Amygdala (tissue), 56 donors: Measurements from ENCODE around the gene ZBTB7A.
"Not testable (repeated sequence)": the region's sequence is repeated elsewhere in the genome, so short reads cannot be mapped to it uniquely, and the experiment has no call there.

Experiments
- DNase-seq, 56 donors: peaks; one replicate each; lab custom pipeline; 2025; lab: John Stamatoyannopoulos, UW

ZBTB7A gene

GRCh38 chr19:4019578-4019977 lies 47.1 kb downstream of the ZBTB7A start:
- DNase-seq = no peak

GRCh38 chr19:4018775-4019504 lies 47.8 kb downstream of the ZBTB7A start:
- no peak for DNase-seq

- peak in 23 of 56 donors; percentile 18 to 65 (median 37) for DNase-seq
Measured at GRCh38 chr19:4018140-4018613, 48.5 kb downstream of the ZBTB7A start.

GRCh38 chr19:4016903-4017638 lies 49.6 kb downstream of the ZBTB7A start:
- peak in 1 of 56 donors; percentile 54 for DNase-seq

GRCh38 chr19:4016486-4016885 lies 50.2 kb downstream of the ZBTB7A start:
- DNase-seq = peak in 52 of 56 donors; percentile 32 to 92 (median 73)

- no peak for DNase-seq
Measured at GRCh38 chr19:4015705-4016402, 50.8 kb downstream of the ZBTB7A start.

GRCh38 chr19:4014541-4015491 lies 51.9 kb downstream of the ZBTB7A start:
- DNase-seq = no peak

- peak in 21 of 56 donors; percentile 7 to 68 (median 34) for DNase-seq
Measured at GRCh38 chr19:4013886-4014540, 52.7 kb downstream of the ZBTB7A start.

GRCh38 chr19:4012975-4013634 lies 53.6 kb downstream of the ZBTB7A start:
- DNase-seq = no peak

GRCh38 chr19:4012092-4012974 lies 54.4 kb downstream of the ZBTB7A start:
- no peak for DNase-seq

- DNase-seq = not testable (repeated sequence)
Measured at GRCh38 chr19:4011430-4011829, 55.3 kb downstream of the ZBTB7A start.

- DNase-seq = no peak
Measured at GRCh38 chr19:4010808-4011110, 55.9 kb downstream of the ZBTB7A start.

GRCh38 chr19:4009990-4010807 lies 56.5 kb downstream of the ZBTB7A start:
- no peak for DNase-seq

- no peak for DNase-seq
Measured at GRCh38 chr19:4007836-4008539, 58.7 kb downstream of the ZBTB7A start.

- DNase-seq = peak; percentile 62 to 99 (median 92)
Measured at GRCh38 chr19:4007021-4007835, 59.5 kb downstream of the ZBTB7A start, which contains the start of gene PIAS4. Gene PIAS4, plus strand, starts transcription at chr19:4007736. Its CDS starts 25 bp downstream, at chr19:4007761.
